ENCODE results near the gene SF3B1.
A peak's percentile ranks its signal among the peaks of the same experiment; 100 is the strongest.
"Not testable (repeated sequence)": the region's sequence is repeated elsewhere in the genome, so short reads cannot be mapped to it uniquely, and the experiment has no call there.

SF3B1 gene

GRCh38 chr2:197450465-197450864 lies 15.6 kb upstream of the SF3B1 start:
- TF ChIP-seq CTCF (conservative IDR thresholded peaks at IDR 0.05) = no peak
- H3K27ac ChIP-seq = peak overlapping the region; percentile 48; the same call in 1 of the 2 replicates

- TF ChIP-seq CTCF (conservative IDR thresholded peaks at IDR 0.05) = no peak
- no peak overlapping the region for H3K27ac ChIP-seq
Observed at GRCh38 chr2:197446844-197447243, 12.0 kb upstream of the SF3B1 start.

DNA sequence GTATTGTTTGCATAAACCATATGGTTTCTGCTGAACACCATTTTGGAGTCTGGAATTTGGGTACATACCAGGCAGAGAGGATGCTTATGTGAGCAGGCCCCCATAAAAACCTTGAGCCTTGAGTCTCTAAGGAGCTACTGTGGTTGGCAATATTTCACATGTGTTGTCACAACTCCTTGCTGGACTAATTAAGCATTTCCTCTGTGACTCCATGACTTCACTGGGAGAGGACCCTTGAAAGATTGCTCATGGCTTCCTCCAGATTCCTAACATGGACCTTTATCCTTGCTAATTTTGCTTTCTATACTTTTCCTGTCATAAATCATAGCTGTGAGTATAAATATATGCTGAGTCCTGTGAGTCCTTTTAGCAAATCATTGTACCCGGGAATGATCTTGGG lies 10.9 kb upstream of the SF3B1 start:
- no peak for TF ChIP-seq CTCF (conservative IDR thresholded peaks at IDR 0.05)
- H3K27ac ChIP-seq = no peak overlapping the region

GRCh38 chr2:197442857-197443256 lies 8.0 kb upstream of the SF3B1 start:
- no peak for TF ChIP-seq CTCF (conservative IDR thresholded peaks at IDR 0.05)
- H3K27ac ChIP-seq = no peak overlapping the region

- H3K27ac ChIP-seq = no peak overlapping the region
- TF ChIP-seq CTCF (conservative IDR thresholded peaks at IDR 0.05) = no peak
Observed at GRCh38 chr2:197437380-197437779, 2.6 kb upstream of the SF3B1 start.

- H3K27ac ChIP-seq = peak overlapping the region; percentile 93
- TF ChIP-seq CTCF (conservative IDR thresholded peaks at IDR 0.05) = no peak
Observed at GRCh38 chr2:197435598-197436420, 981 bp upstream of the SF3B1 start.

- no peak for TF ChIP-seq CTCF (conservative IDR thresholded peaks at IDR 0.05)
- H3K27ac ChIP-seq = peak overlapping the region; percentile 93
Observed at GRCh38 chr2:197433780-197434438, 919 bp downstream of the SF3B1 start.

- not testable (repeated sequence) for H3K27ac ChIP-seq
Observed at GRCh38 chr2:197432527-197432926, 2.3 kb downstream of the SF3B1 start.
